ENCODE results near the gene EXOC3. TPM values are rescaled to one million over a fixed set of nuclear protein-coding genes. Genes with fewer than 3 reads are reported as not detected.

Gene EXOC3
- total and polyA plus RNA-seq, 2 of the 4 experiments (the other 2 are of a cell fraction), result 35.1 to 47.5 TPM

DNA sequence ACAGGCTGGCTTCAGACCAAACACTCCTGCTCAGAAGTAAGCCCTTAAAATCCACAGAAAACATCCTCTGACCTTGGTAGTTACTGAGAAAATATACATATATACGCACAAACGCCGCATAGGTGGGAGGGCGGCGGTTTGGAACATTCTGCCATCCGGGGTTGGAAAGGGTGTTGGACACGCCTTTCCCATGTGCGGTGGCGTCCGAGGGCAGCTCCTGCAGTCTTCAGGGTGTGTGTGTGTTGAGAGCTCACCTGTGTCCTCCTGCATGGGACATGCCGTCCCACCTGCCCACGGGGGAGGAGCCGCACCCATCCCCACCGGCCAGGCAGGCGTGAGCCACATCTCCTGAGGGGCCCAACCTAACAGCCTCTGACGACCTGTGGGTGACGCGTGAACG lies 53.1 kb downstream of the EXOC3 start:
- intact Hi-C loops (cut with micrococcal nuclease) (no loop called here), in situ Hi-C loops (cut with MboI; ENCODE audit: low sequenced_read_pairs) (no loop called here), dilution Hi-C loops (cut with HindIII; ENCODE audit: low sequenced_read_pairs, unreplicated experiment) (no loop called here)
- Histone ChIP-seq H3K4me3 (ENCODE audit: insufficient read depth, low read depth, low read length) (no peak overlapping the region), H3K27me3 (ENCODE audit: control insufficient read depth, insufficient read depth, low read length) (peaks cover 47% of the 10 kb centered on the region), H2BK120ac (ENCODE audit: low read depth, low read length) (no peak overlapping the region), H2BK15ac (ENCODE audit: low read depth, low read length) (no peak overlapping the region), H3K4me1 (ENCODE audit: control insufficient read depth, insufficient read depth, low read length) (no peaks in the 10 kb centered on the region), H4K20me1 (ENCODE audit: insufficient read depth, low read length) (no peaks in the 10 kb centered on the region), H3K14ac (replicated peaks; ENCODE audit: low read depth, low read length) (no peak overlapping the region), H4K91ac (ENCODE audit: insufficient read depth, low read depth, low read length) (no peak overlapping the region), H2AFZ (replicated peaks; ENCODE audit: low read length, poor library complexity) (no peak overlapping the region), H3K9ac (ENCODE audit: low read depth, low read length) (no peak overlapping the region), H3K36me3 (ENCODE audit: control insufficient read depth, insufficient read depth, low read length) (no peaks in the 10 kb centered on the region), H3K18ac (ENCODE audit: low read depth, low read length) (no peak overlapping the region), H2BK20ac (ENCODE audit: low read depth, low read length) (no peak overlapping the region), H3K9me3 (ENCODE audit: control insufficient read depth, insufficient read depth, low read length) (no peaks in the 10 kb centered on the region), H3K9me1 (ENCODE audit: insufficient read depth, low read length) (no peaks in the 10 kb centered on the region), H2BK5ac (ENCODE audit: low read depth, low read length, poor library complexity, severe bottlenecking) (no peak overlapping the region), H3K27ac (ENCODE audit: insufficient read depth, low read length) (no peak overlapping the region), H4K8ac (ENCODE audit: low read depth in 2 of 2, low read length in 2 of 2) (no peak overlapping the region), H3K4ac (ENCODE audit: low read depth, low read length) (no peak overlapping the region), H3K23ac (ENCODE audit: low read depth, low read length) (no peak overlapping the region), H2AK5ac (ENCODE audit: low read depth, low read length) (no peak overlapping the region), H4K5ac (ENCODE audit: low read depth, low read length) (no peak overlapping the region), H3K56ac (ENCODE audit: extremely low read depth, insufficient read depth, low read length) (no peak overlapping the region), H3K79me1 (ENCODE audit: low read depth in 1 of 2, low read length in 2 of 2) (no peaks in the 10 kb centered on the region), H3K4me2 (ENCODE audit: low read depth, low read length) (no peak overlapping the region), H2AK9ac (replicated peaks; ENCODE audit: low read depth, low read length, poor library complexity) (no peak overlapping the region)
- ChIA-PET POLR2A (ENCODE audit: unreplicated experiment) (no interaction called here), CTCF (no interaction called here)
- WGBS, 2 experiments (ENCODE audit: extremely low coverage in 2 of 2, insufficient read length in 1 of 2), result 60% methylated on average over 4 of the region's 19 CpGs; no CpG with 5 or more reads in 1 of the 2 experiments
- BruUV-seq (replicated peaks), result no TSS peak
- no peak for TF ChIP-seq RCOR1 (IDR thresholded peaks at IDR 0.05; ENCODE audit: insufficient replicate concordance, low read length)
- no peak for TF ChIP-seq POLR2A (IDR thresholded peaks at IDR 0.05; ENCODE audit: low read depth, low read length)
- TF ChIP-seq RFX5 (IDR thresholded peaks at IDR 0.05; ENCODE audit: low read depth, low read length), result no peak
- no peak for TF ChIP-seq MXI1 (IDR thresholded peaks at IDR 0.05; ENCODE audit: borderline replicate concordance, low read depth, low read length)
- TF ChIP-seq, protein P1, sequence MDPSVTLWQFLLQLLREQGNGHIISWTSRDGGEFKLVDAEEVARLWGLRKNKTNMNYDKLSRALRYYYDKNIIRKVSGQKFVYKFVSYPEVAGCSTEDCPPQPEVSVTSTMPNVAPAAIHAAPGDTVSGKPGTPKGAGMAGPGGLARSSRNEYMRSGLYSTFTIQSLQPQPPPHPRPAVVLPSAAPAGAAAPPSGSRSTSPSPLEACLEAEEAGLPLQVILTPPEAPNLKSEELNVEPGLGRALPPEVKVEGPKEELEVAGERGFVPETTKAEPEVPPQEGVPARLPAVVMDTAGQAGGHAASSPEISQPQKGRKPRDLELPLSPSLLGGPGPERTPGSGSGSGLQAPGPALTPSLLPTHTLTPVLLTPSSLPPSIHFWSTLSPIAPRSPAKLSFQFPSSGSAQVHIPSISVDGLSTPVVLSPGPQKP (IDR thresholded peaks at IDR 0.05; ENCODE audit: borderline replicate concordance, low read depth, low read length), result no peak
- TF ChIP-seq BHLHE40 (IDR thresholded peaks at IDR 0.05; ENCODE audit: low read depth, low read length), result no peak
- no peak for TF ChIP-seq MAFK (IDR thresholded peaks at IDR 0.05; ENCODE audit: low read depth, low read length)
- no peak for TF ChIP-seq CEBPB (IDR thresholded peaks at IDR 0.05; ENCODE audit: low read depth, low read length)
- ATAC-seq (ENCODE audit: low read depth) (no peak), DNase-seq (no peak)
